Umbilical cord (tissue), 1 donor: ENCODE measurements around the gene PPP1R2. TPM values are rescaled to one million over a fixed set of nuclear protein-coding genes. Genes with fewer than 3 reads are reported as not detected.

Experiments used
- total RNA-seq: library from RNA; depleted of rRNA; stranded (reverse); fragments of >200 nt; gene quantifications from one replicate; pipeline ENCODE4 v1.2.3, GENCODE V29; 2014; ENCODE audit warnings: low replicate concordance; ENCODE audit not compliant: insufficient read depth

Gene PPP1R2
- total RNA-seq, 1 donor from 2014 or later, result 124 TPM

Other genes with a start within 250 kb of the PPP1R2 start
- gene ACAP2, start 100.3 kb downstream of the PPP1R2 start, total RNA-seq, result 80.9 TPM
- not detected for gene APOD, start 40.6 kb upstream of the PPP1R2 start, total RNA-seq
- 5.8 TPM for gene MUC20, start 177.7 kb upstream of the PPP1R2 start, total RNA-seq